CD14-positive monocyte (primary cell): ENCODE measurements around the gene NXNL1. TPM values are rescaled to one million over a fixed set of nuclear protein-coding genes. Genes with fewer than 3 reads are reported as not detected.
"Not testable (repeated sequence)": the region's sequence is repeated elsewhere in the genome, so short reads cannot be mapped to it uniquely, and the experiment has no call there.

ENCODE experiments used
- DNase-seq, 3 donors: peaks; one replicate each; pipeline ENCODE4 v3.0.0-alpha.2; 2011 to 2022
- H2AFZ ChIP-seq: 2 replicates; pipeline ENCODE4 v1.6.0; 2012; ENCODE audit warnings: mild to moderate bottlenecking, low read depth, low read length, inconsistent platforms; ENCODE audit not compliant: insufficient read depth, poor library complexity, severe bottlenecking
- H3K27ac ChIP-seq, 2 donors: 1 replicate in 1 of 2; 2 replicates in 1 of 2; pipeline ENCODE4 v1.5.1; 2012 to 2013; ENCODE audit warnings: low read length in 2 of 2, control low read depth in 1 of 2, inconsistent platforms in 1 of 2, low read depth in 1 of 2, mild to moderate bottlenecking in 1 of 2
- H3K27me3 ChIP-seq, 2 donors: one replicate each; pipeline versions ENCODE4 v1.6.0 to v1.6.1; 2011 to 2013; ENCODE audit warnings: low read length in 2 of 2; ENCODE audit not compliant: control insufficient read depth in 2 of 2, insufficient read depth in 2 of 2
- H3K36me3 ChIP-seq, 2 donors: replicated peaks in 1 of 2; 1 replicate in 1 of 2; 2 replicates in 1 of 2; pipeline versions ENCODE4 v1.5.1 to v1.6.1; 2012 to 2013; ENCODE audit warnings: low read length in 2 of 2, control low read depth in 1 of 2, inconsistent platforms in 1 of 2, mild to moderate bottlenecking in 1 of 2; ENCODE audit not compliant: insufficient read depth in 2 of 2, control insufficient read depth in 1 of 2
- H3K4me1 ChIP-seq, 2 donors: 1 replicate in 1 of 2; 2 replicates in 1 of 2; pipeline versions ENCODE4 v1.5.1 to v1.6.1; 2012 to 2013; ENCODE audit warnings: low read length in 2 of 2, control low read depth in 1 of 2, inconsistent platforms in 1 of 2, mild to moderate bottlenecking in 1 of 2, moderate library complexity in 1 of 2; ENCODE audit not compliant: insufficient read depth in 2 of 2, control insufficient read depth in 1 of 2
- H3K4me2 ChIP-seq: replicated peaks from 2 replicates; pipeline ENCODE3; 2012; ENCODE audit warnings: low read length, moderate library complexity, mild to moderate bottlenecking; ENCODE audit not compliant: poor library complexity, severe bottlenecking; ENCODE audit errors: extremely low read depth
- H3K4me3 ChIP-seq, 3 experiments: fragments of 200-600 bp in 1 of 3; sonication (generic) in 1 of 3; replicated peaks in 1 of 3; 1 replicate in 2 of 3; 2 replicates in 1 of 3; pipeline ENCODE4 v1.5.1; 2011 to 2013; ENCODE audit warnings: low read length in 3 of 3, mild to moderate bottlenecking in 3 of 3, control low read depth in 2 of 3, low read depth in 2 of 3, inconsistent platforms in 1 of 3, moderate library complexity in 1 of 3
- H3K79me2 ChIP-seq: 2 replicates; pipeline ENCODE4 v1.6.0; 2012; ENCODE audit warnings: mild to moderate bottlenecking, control low read depth, inconsistent platforms, low read length, moderate library complexity; ENCODE audit not compliant: insufficient read depth
- H3K9ac ChIP-seq: 2 replicates; pipeline ENCODE4 v1.6.0; 2017; ENCODE audit warnings: low read length, mild to moderate bottlenecking; ENCODE audit not compliant: insufficient read depth, poor library complexity, severe bottlenecking
- H3K9me3 ChIP-seq, 2 donors: replicated peaks in 1 of 2; 1 replicate in 1 of 2; 2 replicates in 1 of 2; pipeline versions ENCODE4 v1.5.1 to v1.6.1; 2012 to 2013; ENCODE audit warnings: low read length in 2 of 2, control low read depth in 1 of 2; ENCODE audit not compliant: control insufficient read depth in 1 of 2, insufficient read depth in 1 of 2
- H4K20me1 ChIP-seq: 2 replicates; pipeline ENCODE4 v1.6.0; 2012; ENCODE audit warnings: mild to moderate bottlenecking, low read length, control low read depth, moderate library complexity; ENCODE audit not compliant: insufficient read depth
- H3K27ac Mint-ChIP-seq, 7 donors: one replicate each; pipeline ENCODE4 v1.8.0; 2020; ENCODE audit warnings: mild to moderate bottlenecking in 7 of 7, mixed read lengths in 7 of 7, moderate library complexity in 6 of 7, inconsistent platforms in 2 of 7
- H3K27me3 Mint-ChIP-seq, 3 donors: one replicate each; pipeline ENCODE4 v1.8.0; 2021 to 2022; ENCODE audit warnings: low read depth in 3 of 3, mild to moderate bottlenecking in 3 of 3, mixed read lengths in 3 of 3, moderate library complexity in 3 of 3, inconsistent platforms in 1 of 3
- H3K36me3 Mint-ChIP-seq, 2 donors: one replicate each; pipeline ENCODE4 v1.8.0; 2020; ENCODE audit warnings: mixed read lengths in 2 of 2, inconsistent platforms in 1 of 2, mild to moderate bottlenecking in 1 of 2
- H3K4me1 Mint-ChIP-seq: one replicate; pipeline ENCODE4 v1.8.0; 2020; ENCODE audit warnings: mild to moderate bottlenecking, mixed read lengths
- H3K4me3 Mint-ChIP-seq, 2 donors: one replicate each; pipeline ENCODE4 v1.8.0; 2020; ENCODE audit warnings: mild to moderate bottlenecking in 2 of 2, mixed read lengths in 2 of 2, moderate library complexity in 1 of 2
- H3K9me3 Mint-ChIP-seq, 7 donors: one replicate each; pipeline ENCODE4 v1.8.0; 2020 to 2022; ENCODE audit warnings: mixed read lengths in 7 of 7, mild to moderate bottlenecking in 6 of 7, moderate library complexity in 6 of 7, inconsistent platforms in 2 of 7
- CTCF ChIP-seq: fragments of 200-600 bp; IDR thresholded peaks from one replicate; pipeline ENCODE4 v1.8.0; 2022; ENCODE audit warnings: antibody characterized with exemption, mild to moderate bottlenecking
- WGBS: methylation state at CpG from one replicate; pipeline ENCODE4 v1.1.5; 2013; ENCODE audit warnings: missing lambda C conversion rate; ENCODE audit not compliant: insufficient coverage; 5-methylcytosine and 5-hydroxymethylcytosine counted together
- intact Hi-C, 2 donors: fragments of 100-400 bp; cut with micrococcal nuclease; formaldehyde crosslinking; loops; one replicate each; pipeline versions ENCODE4 v1.15.0 to v1.15.1; 2023
- polyA minus RNA-seq: library from RNA; depleted of rRNA, polyadenylated mRNA; stranded (reverse); fragments of >200 nt; gene quantifications from 2 replicates; pipeline ENCODE4 v1.2.3, GENCODE V29; 2012
- polyA plus RNA-seq, 3 donors: library from polyadenylated mRNA; depleted of rRNA in 1 of 3; unstranded in 2 of 3; stranded (reverse) in 1 of 3; fragments of 300-500 nt in 2 of 3; fragments of >200 nt in 1 of 3; fragmentation: Illumina TruSeq in 2 of 3; gene quantifications; 1 replicate in 2 of 3; 2 replicates in 1 of 3; pipeline ENCODE4 v1.2.3, GENCODE V29; 2012 to 2021
- total RNA-seq, 12 experiments: library from RNA in 1 of 12; stranded (reverse) in 1 of 12; fragments of 120-200 nt in 1 of 12; gene quantifications; one replicate each; pipeline ENCODE4 v1.2.4 and lab custom pipeline; 2013 to 2026; ENCODE audit warnings: mixed read lengths in 6 of 12, inconsistent platforms in 1 of 12

Gene NXNL1
- total RNA-seq (2013): not detected
- polyA plus RNA-seq: not detected
- not detected in 2 replicates for polyA minus RNA-seq
- 0 reads per million in 11 experiments for total RNA-seq (lab: John Stamatoyannopoulos, UW)

GRCh38 chr19:17460372-17461230 is at the start of gene NXNL1:
NXNL1 (minus strand) TSS chr19:17460926; CDS start chr19:17460869, 57 bp downstream.
- Histone ChIP-seq H3K27ac (no peak within 1 kb of the TSS), H2AFZ (no peak within 1 kb of the TSS), H3K27me3 (peaks cover 13 to 23% of the 10 kb centered on the region in 2 donors), H3K4me2 (no peak within 1 kb of the TSS), H3K36me3 (no peaks in the 10 kb centered on the region), H4K20me1 (no peaks in the 10 kb centered on the region), H3K4me3 (no peak within 1 kb of the TSS), H3K9me3 (peaks cover 0 to 3% of the 10 kb centered on the region in 2 donors), H3K9ac (no peak within 1 kb of the TSS), H3K79me2 (no peaks in the 10 kb centered on the region), H3K4me1 (no peaks in the 10 kb centered on the region)
- H3K27ac Mint-ChIP-seq: no peak within 1 kb of the TSS
- no peaks in the 10 kb centered on the region for H3K4me1 Mint-ChIP-seq
- TF ChIP-seq CTCF: no peak
- peaks cover 0 to 3% (median 0%) of the 10 kb centered on the region in 7 donors for H3K9me3 Mint-ChIP-seq
- peaks cover 21 to 52% (median 39%) of the 10 kb centered on the region in 3 donors for H3K27me3 Mint-ChIP-seq
- H3K4me3 Mint-ChIP-seq: no peak within 1 kb of the TSS
- DNase-seq: no peak
- intact Hi-C loops: no loop called here
- H3K36me3 Mint-ChIP-seq: no peaks in the 10 kb centered on the region
- 95% methylated on average over 17 of the region's 26 CpGs for WGBS

- peaks cover 89% of the 10 kb centered on the region for H3K79me2 ChIP-seq
- H3K4me2 ChIP-seq: not testable (repeated sequence)
Observed at GRCh38 chr19:17508558-17508933, 47.8 kb upstream of the NXNL1 start.

More at GRCh38 chr19:17508558-17508933, 47.8 kb upstream of the NXNL1 start:
- Mint-ChIP-seq H3K4me1 (peaks cover 53% of the 10 kb centered on the region), H3K27ac (peak overlapping the region in 4 of 7 donors; percentile 30 to 72 (median 42)), H3K36me3 (peaks cover 19 to 40% of the 10 kb centered on the region in 2 donors)
- H3K27me3 ChIP-seq, H3K4me3 ChIP-seq, H3K9ac ChIP-seq, DNase-seq, H2AFZ ChIP-seq, H3K9me3 ChIP-seq, H3K9me3 Mint-ChIP-seq, H3K4me3 Mint-ChIP-seq, intact Hi-C loops, H3K27me3 Mint-ChIP-seq: not testable (repeated sequence)
- WGBS: no CpG with 5 or more reads among the region's 3 CpGs
- H3K4me1 ChIP-seq: peaks cover 29 to 44% of the 10 kb centered on the region in 2 donors
- peaks cover 13 to 25% of the 10 kb centered on the region in 2 donors for H3K36me3 ChIP-seq
- peaks cover 54% of the 10 kb centered on the region for H4K20me1 ChIP-seq
- peak overlapping the region in 1 of 2 donors; percentile 31 for H3K27ac ChIP-seq
